GM12878 (cell line): ENCODE measurements around the gene FZD10.

ENCODE experiments used
- CHD1 ChIP-seq: IDR thresholded peaks from 2 replicates; pipeline ENCODE4 v1.6.1; 2012; ENCODE audit warnings: low read depth, low read length, improper control_type of control experiment
- CTCF ChIP-seq, 3 experiments: IDR thresholded peaks in 2 of 3; conservative IDR thresholded peaks in 1 of 3; 2 replicates each; pipeline ENCODE4 v1.5.1; 2011; ENCODE audit warnings: low read depth in 3 of 3, low read length in 3 of 3, mild to moderate bottlenecking in 3 of 3, control low read depth in 2 of 3, moderate library complexity in 2 of 3, inconsistent platforms in 1 of 3, mixed read lengths in 1 of 3; ENCODE audit not compliant: control insufficient read depth in 2 of 3, insufficient read depth in 1 of 3; ENCODE audit errors: extremely low read depth in 1 of 3
- EP300 ChIP-seq, 2 experiments: fragments of 150-350 bp in 1 of 2; IDR thresholded peaks; 2 replicates each; pipeline ENCODE4 v1.6.1; 2011 to 2012; ENCODE audit warnings: low read depth in 2 of 2, low read length in 2 of 2, borderline replicate concordance in 1 of 2, improper control_type of control experiment in 1 of 2, inconsistent platforms in 1 of 2; ENCODE audit not compliant: control insufficient read depth in 1 of 2
- FOS ChIP-seq: IDR thresholded peaks from 3 replicates; pipeline ENCODE4 v1.6.1; 2011; ENCODE audit warnings: borderline replicate concordance; ENCODE audit not compliant: insufficient read length; ENCODE audit errors: extremely low read depth
- GATAD2B ChIP-seq: fragments of 450-650 bp; conservative IDR thresholded peaks from 2 replicates; pipeline ENCODE4 v1.6.1; 2017; ENCODE audit warnings: low read depth, mild to moderate bottlenecking, moderate library complexity
- YBX1 ChIP-seq: fragments of 450-650 bp; IDR thresholded peaks from 2 replicates; pipeline ENCODE4 v1.6.1; 2016; ENCODE audit warnings: antibody characterized with exemption

- no peak for TF ChIP-seq GATAD2B
- no peak for TF ChIP-seq FOS
- TF ChIP-seq CTCF (IDR thresholded peaks at IDR 0.05 in 2 of 3, conservative IDR thresholded peaks at IDR 0.05 in 1 of 3; ENCODE audit: control insufficient read depth in 2 of 3, extremely low read depth in 1 of 3, insufficient read depth in 1 of 3, low read depth in 3 of 3, low read length in 3 of 3), result no peak
- TF ChIP-seq EP300 (IDR thresholded peaks at IDR 0.05; ENCODE audit: borderline replicate concordance in 1 of 2, control insufficient read depth in 1 of 2, low read depth in 2 of 2, low read length in 2 of 2), result no peak
- TF ChIP-seq YBX1, result no peak
- TF ChIP-seq CHD1, result no peak
These were observed 20.2 kb upstream of the FZD10 start for GRCh38 chr12:130141901-130142683.
